LHCN-M2 (cell line): ENCODE data around the gene THADA. TPM values are rescaled to one million over a fixed set of nuclear protein-coding genes. Genes with fewer than 3 reads are reported as not detected.

Experiments used
- DNase-seq: peaks from one replicate; pipeline ENCODE4 v3.0.0-alpha.2; 2012; ENCODE audit warnings: low read depth
- total RNA-seq: library from RNA; depleted of rRNA; stranded (reverse); fragments of >200 nt; gene quantifications from 2 replicates; pipeline ENCODE4 v1.2.3, GENCODE V29; 2014

The THADA gene
- total RNA-seq, 1 experiment from 2014 or later: 20.2 TPM

GRCh38 chr2:43444989-43445645 lies 150.7 kb downstream of the THADA start:
- DNase-seq: no peak

DNA sequence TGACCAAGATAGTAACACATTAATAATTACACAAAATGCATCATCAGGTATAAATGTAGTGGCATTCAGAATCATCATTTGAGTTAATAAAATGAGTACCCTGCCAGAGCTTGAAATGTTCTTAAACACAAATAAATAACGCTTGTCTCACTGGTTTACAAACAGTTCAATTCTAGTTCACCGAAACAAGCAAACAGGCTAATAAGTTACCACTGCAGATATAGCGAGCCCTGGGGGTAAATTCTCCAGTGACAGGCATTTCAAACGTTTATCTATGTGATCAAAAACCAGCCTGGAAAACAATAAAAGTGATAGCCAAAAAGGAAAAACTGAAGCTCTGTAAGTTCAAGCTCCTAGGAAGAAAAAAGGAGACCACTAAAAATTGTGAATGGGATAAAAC lies 152.6 kb downstream of the THADA start:
- no peak for DNase-seq

GRCh38 chr2:43441195-43441594 lies 154.6 kb downstream of the THADA start:
- no peak for DNase-seq

DNA sequence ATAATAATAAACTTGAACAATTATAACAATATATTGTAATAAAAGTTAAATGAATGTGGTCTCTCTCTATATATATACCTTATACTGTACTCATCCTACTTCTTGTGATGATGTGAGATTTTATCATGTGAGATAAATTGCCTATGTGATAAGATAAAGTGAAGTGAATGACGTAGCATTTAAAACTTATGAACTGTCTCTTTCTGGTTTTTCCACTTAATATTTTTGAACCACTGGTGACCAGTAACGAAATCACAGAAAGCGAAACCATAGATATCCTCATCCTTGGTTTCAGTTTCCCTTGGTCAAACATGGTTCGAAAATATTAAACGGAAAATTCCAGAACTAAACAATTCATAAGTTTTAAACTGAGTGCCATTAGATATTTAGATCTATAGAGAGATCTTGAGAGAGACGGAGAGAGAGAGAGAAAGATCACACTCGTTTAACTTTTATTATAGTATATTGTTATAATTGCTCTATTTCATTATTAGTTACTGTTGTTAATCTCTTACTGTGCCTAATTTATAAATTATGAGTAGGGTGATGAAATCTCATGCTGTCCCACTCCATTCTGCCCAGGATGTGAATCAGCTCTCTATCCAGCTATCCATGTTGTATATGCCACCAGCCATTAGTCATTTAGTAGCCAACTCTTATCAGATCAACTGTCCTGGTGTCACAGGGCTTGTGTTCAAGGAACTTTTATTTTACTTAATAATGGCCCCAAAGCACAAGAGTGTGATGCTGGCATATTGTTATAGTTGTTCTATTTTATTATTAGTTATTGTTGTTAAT lies 156.8 kb downstream of the THADA start:
- DNase-seq: no peak

DNA sequence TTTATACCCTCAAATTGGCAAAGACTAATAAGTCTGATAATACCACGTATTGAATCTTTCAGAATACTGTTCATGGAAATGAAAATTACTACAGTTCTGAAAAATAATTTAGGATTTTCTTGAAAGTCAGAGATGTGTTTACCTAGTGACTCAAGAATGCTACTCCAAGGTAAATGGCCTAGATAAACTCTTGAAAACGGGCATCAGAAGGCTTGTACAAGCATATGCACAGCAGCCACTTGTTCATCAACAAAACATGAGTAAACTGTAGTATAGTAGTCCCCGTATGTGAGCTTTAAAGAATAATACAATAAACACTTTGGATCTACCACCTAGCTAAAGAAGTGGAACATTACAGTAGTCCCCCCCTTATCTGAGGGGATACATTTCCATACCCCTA lies 157.5 kb downstream of the THADA start:
- DNase-seq: no peak

DNA sequence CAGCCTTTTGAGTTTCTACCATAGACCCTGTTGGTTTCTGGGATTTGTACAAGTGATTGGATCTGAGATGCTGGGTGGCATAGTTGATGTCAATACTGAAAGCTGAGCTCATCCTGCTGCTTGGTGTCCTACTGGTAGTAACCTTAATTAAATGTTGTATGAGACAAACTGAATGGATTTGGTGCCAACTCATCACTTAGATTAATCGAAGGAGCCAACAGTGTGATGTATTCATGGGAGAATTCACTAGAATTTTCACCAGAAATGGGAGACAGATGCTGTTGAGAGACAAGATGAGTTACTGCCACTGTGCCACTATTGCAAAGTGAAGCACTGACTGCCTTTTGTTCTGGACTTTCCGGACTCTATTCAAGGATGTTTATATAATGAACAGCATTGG lies 158.5 kb downstream of the THADA start:
- no peak for DNase-seq

- DNase-seq: peak; percentile 60
These were observed 159.4 kb downstream of the THADA start for GRCh38 chr2:43436431-43436830.

DNA sequence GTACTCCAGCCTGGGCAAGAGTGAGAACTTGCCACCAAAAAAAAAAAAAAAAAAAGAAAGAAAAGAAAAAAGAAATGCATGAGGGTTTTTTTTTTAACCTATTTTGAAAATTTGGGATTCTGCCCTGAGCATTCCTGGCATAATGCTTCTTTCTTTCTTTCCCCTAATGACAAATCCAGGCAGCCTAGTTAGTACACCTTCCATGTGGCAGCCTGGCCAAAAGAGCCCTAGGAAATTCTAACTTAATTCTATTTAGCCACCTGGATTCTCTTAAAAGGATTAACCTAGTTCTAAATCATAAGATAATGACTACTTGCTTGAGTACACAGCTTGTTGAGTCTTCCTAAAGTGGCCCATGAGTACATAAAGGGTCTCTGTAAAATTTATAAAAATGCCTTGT lies 160.1 kb downstream of the THADA start:
- DNase-seq: no peak

DNA sequence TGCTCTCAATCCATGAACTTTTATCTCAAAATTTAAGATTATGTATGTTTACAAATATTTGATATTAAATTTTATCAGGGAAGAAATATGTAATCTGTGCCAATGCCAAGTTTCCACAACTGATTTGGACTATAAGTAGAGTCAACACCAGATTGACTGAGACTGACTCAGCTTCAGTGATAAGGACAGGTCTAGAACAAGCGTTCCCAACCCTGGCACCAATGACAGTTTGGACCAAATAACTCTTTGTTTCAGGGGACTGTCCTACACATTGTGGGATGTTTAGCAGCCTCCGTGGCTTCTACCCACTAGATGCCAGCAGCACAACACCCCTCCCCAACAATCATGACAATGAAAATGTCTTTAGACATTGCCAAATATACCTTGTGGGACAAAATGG lies 165.3 kb downstream of the THADA start:
- no peak for DNase-seq

GRCh38 chr2:43429369-43429768 lies 166.5 kb downstream of the THADA start:
- DNase-seq: no peak

DNA sequence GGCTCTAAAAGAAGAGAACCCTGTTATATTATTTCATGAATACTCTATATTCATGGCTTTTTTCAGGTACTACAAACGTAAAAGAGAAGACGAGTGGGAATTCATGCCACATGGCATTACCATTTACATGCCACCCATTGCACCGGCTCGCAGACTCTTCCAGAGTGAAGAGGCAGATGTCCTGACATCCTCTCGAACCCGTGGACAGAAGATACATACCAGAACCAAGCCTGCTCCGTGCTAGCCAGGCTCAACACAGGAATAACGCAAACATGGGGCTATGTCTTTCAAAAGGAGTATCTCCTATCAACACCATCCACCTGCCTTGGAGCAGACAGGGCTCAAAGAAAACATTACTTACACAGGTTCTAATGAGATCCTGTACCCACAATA lies 168.8 kb downstream of the THADA start:
- DNase-seq: no peak

- DNase-seq: peak; percentile 93
These were observed 169.4 kb downstream of the THADA start for GRCh38 chr2:43426305-43427031.

- DNase-seq: no peak
These were observed 170.2 kb downstream of the THADA start for GRCh38 chr2:43425659-43426058.

GRCh38 chr2:43424262-43425207 lies 171.3 kb downstream of the THADA start:
- DNase-seq: no peak

- no peak for DNase-seq
These were observed 171.9 kb downstream of the THADA start for GRCh38 chr2:43423941-43424261.

- no peak for DNase-seq
These were observed 174.6 kb downstream of the THADA start for GRCh38 chr2:43421194-43421593.

GRCh38 chr2:43420389-43420801 lies 175.4 kb downstream of the THADA start:
- DNase-seq: no peak

DNA sequence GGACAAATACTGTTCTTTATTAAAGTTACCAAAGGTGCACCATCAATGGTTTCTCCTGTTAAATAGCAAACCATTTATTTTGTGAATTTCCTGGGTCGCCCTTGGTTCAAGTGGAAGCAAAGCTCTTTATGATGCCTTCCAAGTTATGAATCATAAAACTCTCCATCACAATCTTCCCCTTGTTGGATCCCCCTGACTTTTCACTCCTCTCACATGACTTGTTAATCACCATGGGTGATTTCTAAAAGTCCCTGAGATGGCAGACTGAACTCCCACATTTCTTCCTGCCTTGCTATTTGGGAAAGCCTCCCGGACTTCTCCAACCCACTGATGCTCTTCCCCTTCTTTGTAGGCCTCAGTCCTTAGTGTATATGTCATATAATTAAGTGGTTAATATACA lies 176.0 kb downstream of the THADA start:
- DNase-seq: no peak

DNA sequence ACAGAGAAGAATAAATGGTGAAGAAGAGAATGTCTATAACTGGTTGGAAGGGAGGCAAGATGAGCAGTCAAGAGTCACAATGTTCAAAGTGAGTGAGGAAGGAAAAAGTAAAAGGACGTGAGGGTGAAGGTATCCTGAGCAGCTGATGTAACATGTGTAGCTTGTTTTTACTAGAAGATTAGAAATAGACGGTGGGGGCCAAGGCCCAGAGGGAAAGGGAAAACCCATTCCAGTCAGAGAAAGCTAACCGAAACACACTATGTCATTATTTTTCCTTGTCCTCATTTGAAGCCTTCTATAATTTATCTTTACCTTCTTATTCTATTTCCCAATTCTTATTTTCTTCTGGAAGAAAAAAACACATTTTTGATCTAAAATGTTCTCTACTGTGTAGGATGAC lies 176.6 kb downstream of the THADA start:
- DNase-seq: no peak

DNA sequence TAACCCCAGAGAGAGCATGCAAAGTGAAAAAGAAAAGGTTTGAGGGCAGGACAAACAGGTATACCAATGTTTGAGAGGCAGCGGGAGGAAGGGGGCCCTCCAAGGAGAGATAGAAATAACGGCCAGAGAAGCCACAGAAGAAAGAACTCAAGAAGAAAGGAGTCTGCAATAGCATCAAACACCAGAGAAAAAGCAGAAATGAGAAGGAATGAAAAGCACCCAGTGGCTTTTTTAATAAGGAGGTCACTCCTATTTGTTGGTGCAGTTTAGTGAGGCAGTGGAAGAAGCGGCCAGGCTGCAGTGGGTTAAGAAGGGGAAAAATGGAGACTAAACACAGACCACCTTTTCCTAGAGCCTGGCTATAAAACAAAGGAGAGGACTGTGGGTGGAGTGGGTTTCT lies 177.2 kb downstream of the THADA start:
- no peak for DNase-seq

GRCh38 chr2:43417300-43417699 lies 178.5 kb downstream of the THADA start:
- no peak for DNase-seq

DNA sequence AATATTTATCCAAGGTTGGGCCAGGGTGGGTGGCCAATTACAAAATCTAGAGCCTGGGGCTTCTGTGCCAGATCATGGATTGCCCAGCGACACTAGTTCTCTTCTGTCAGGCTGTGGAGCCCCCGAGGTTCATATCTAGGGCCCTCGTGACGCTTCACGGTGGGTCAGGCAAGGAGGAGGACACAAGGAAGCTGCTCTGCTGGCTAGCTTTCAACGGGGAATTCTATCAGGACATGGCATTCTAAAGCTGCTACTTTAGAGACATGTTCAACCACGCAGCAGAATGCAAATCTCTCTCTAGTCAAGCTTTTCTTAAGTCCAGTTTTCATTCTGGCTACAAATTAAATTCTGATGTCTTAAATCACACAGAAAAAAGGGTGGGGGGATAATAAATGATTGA lies 180.2 kb downstream of the THADA start:
- no peak for DNase-seq
